H9 (cell line): ENCODE measurements around the gene MAP1LC3B. TPM values are rescaled to one million over a fixed set of nuclear protein-coding genes. Genes with fewer than 3 reads are reported as not detected.
A peak's percentile ranks its signal among the peaks of the same experiment; 100 is the strongest.

Source experiments
- DNase-seq: peaks from one replicate; pipeline ENCODE4 v3.0.0-alpha.2; 2017
- H2AFZ ChIP-seq: one replicate; pipeline ENCODE4 v1.6.1; 2013; ENCODE audit warnings: mild to moderate bottlenecking, low read length, control low read depth, moderate library complexity
- H2AK5ac ChIP-seq: 2 replicates; pipeline ENCODE4 v1.6.1; 2013; ENCODE audit warnings: low read length, control low read depth, mixed read lengths; ENCODE audit not compliant: insufficient read length
- H2BK120ac ChIP-seq: one replicate; pipeline ENCODE4 v1.6.1; 2013; ENCODE audit warnings: low read depth, mild to moderate bottlenecking, low read length, control low read depth, inconsistent platforms; ENCODE audit not compliant: poor library complexity, severe bottlenecking
- H2BK12ac ChIP-seq: 2 replicates; pipeline ENCODE4 v1.6.1; 2013; ENCODE audit warnings: low read length, control low read depth, mixed read lengths, low read depth; ENCODE audit not compliant: insufficient read length
- H2BK15ac ChIP-seq: 2 replicates; pipeline ENCODE4 v1.6.1; 2013; ENCODE audit warnings: low read depth, low read length, control low read depth
- H2BK20ac ChIP-seq: one replicate; pipeline ENCODE4 v1.6.1; 2013; ENCODE audit warnings: low read depth, mild to moderate bottlenecking, low read length, control low read depth, inconsistent platforms; ENCODE audit not compliant: poor library complexity, severe bottlenecking
- H2BK5ac ChIP-seq: 2 replicates; pipeline ENCODE4 v1.6.1; 2013; ENCODE audit warnings: low read length, control low read depth, mixed read lengths; ENCODE audit not compliant: insufficient read length
- H3K14ac ChIP-seq: 2 replicates; pipeline ENCODE4 v1.6.1; 2013; ENCODE audit warnings: low read length, control low read depth; ENCODE audit not compliant: insufficient read depth
- H3K18ac ChIP-seq: 2 replicates; pipeline ENCODE4 v1.6.1; 2013; ENCODE audit warnings: low read depth, mild to moderate bottlenecking, mixed read lengths, low read length, control low read depth; ENCODE audit not compliant: insufficient read length
- H3K23ac ChIP-seq: 2 replicates; pipeline ENCODE4 v1.6.1; 2013; ENCODE audit warnings: low read length, control low read depth, mixed read lengths, low read depth; ENCODE audit not compliant: insufficient read length
- H3K23me2 ChIP-seq: 2 replicates; pipeline ENCODE4 v1.6.1; 2013; ENCODE audit warnings: low read depth, mild to moderate bottlenecking, mixed read lengths, low read length, control low read depth; ENCODE audit not compliant: insufficient read length, poor library complexity, severe bottlenecking
- H3K27ac ChIP-seq: 2 replicates; pipeline ENCODE4 v1.5.1; 2013; ENCODE audit warnings: low read length, control low read depth, mixed read lengths, low read depth; ENCODE audit not compliant: insufficient read length
- H3K27me3 ChIP-seq: 2 replicates; pipeline ENCODE4 v1.6.1; 2013; ENCODE audit warnings: low read length, control low read depth, inconsistent platforms; ENCODE audit not compliant: insufficient read depth
- H3K4ac ChIP-seq: 2 replicates; pipeline ENCODE4 v1.6.1; 2013; ENCODE audit warnings: low read depth, mild to moderate bottlenecking, control low read depth, inconsistent platforms, low read length, moderate library complexity
- H3K4me1 ChIP-seq: 2 replicates; pipeline ENCODE4 v1.6.1; 2013; ENCODE audit warnings: low read length, control low read depth, inconsistent platforms; ENCODE audit not compliant: insufficient read depth
- H3K4me2 ChIP-seq: 2 replicates; pipeline ENCODE4 v1.6.1; 2013; ENCODE audit warnings: low read length, control low read depth, mixed read lengths; ENCODE audit not compliant: insufficient read length, insufficient read depth
- H3K56ac ChIP-seq: 2 replicates; pipeline ENCODE4 v1.6.1; 2013; ENCODE audit warnings: low read depth, mild to moderate bottlenecking, mixed read lengths, low read length, control low read depth; ENCODE audit not compliant: insufficient read length
- H3K79me1 ChIP-seq: 2 replicates; pipeline ENCODE4 v1.6.1; 2013; ENCODE audit warnings: low read depth, mild to moderate bottlenecking, moderate library complexity, low read length, control low read depth, inconsistent platforms; ENCODE audit not compliant: insufficient read depth, poor library complexity, severe bottlenecking
- H3K79me2 ChIP-seq: 2 replicates; pipeline ENCODE4 v1.6.1; 2013; ENCODE audit warnings: low read length, control low read depth, inconsistent platforms; ENCODE audit not compliant: insufficient read depth
- H3K9ac ChIP-seq: 2 replicates; pipeline ENCODE4 v1.6.1; 2013; ENCODE audit warnings: low read length, control low read depth, mixed read lengths; ENCODE audit not compliant: insufficient read length; ENCODE audit errors: extremely low read depth
- H3K9me3 ChIP-seq: one replicate; pipeline ENCODE4 v1.6.1; 2013; ENCODE audit warnings: low read depth, low read length, inconsistent platforms; ENCODE audit not compliant: control insufficient read depth
- H3T11ph ChIP-seq: one replicate; pipeline ENCODE4 v1.6.1; 2013; ENCODE audit warnings: mild to moderate bottlenecking, low read length, control low read depth, inconsistent platforms
- H4K20me1 ChIP-seq: one replicate; pipeline ENCODE4 v1.6.1; 2013; ENCODE audit not compliant: control insufficient read depth, insufficient read length, insufficient read depth
- H4K5ac ChIP-seq: 2 replicates; pipeline ENCODE4 v1.6.1; 2013; ENCODE audit warnings: low read depth, mild to moderate bottlenecking, mixed read lengths, low read length, control low read depth; ENCODE audit not compliant: insufficient read length
- H4K8ac ChIP-seq: replicated peaks from 2 replicates; pipeline ENCODE4 v1.6.1; 2013; ENCODE audit warnings: low read length, control low read depth, mixed read lengths, low read depth; ENCODE audit not compliant: insufficient read length
- H4K91ac ChIP-seq: 2 replicates; pipeline ENCODE4 v1.6.1; 2013; ENCODE audit warnings: low read depth, mild to moderate bottlenecking, moderate library complexity, mixed read lengths, low read length, control low read depth; ENCODE audit not compliant: insufficient read length
- H3K27ac Mint-ChIP-seq, 3 experiments: 2 replicates in 2 of 3; 3 replicates in 1 of 3; pipeline ENCODE4 v1.8.0; 2020 to 2021; ENCODE audit warnings: mixed read lengths in 3 of 3, mild to moderate bottlenecking in 1 of 3, moderate library complexity in 1 of 3
- H3K27me3 Mint-ChIP-seq: 2 replicates; pipeline ENCODE4 v1.8.0; 2021; ENCODE audit warnings: low read depth, mild to moderate bottlenecking, moderate library complexity, mixed read lengths
- H3K36me3 Mint-ChIP-seq, 3 experiments: 2 replicates in 2 of 3; 3 replicates in 1 of 3; pipeline ENCODE4 v1.8.0; 2020 to 2021; ENCODE audit warnings: low read depth in 3 of 3, mixed read lengths in 3 of 3; ENCODE audit not compliant: insufficient read depth in 1 of 3
- H3K4me1 Mint-ChIP-seq, 2 experiments: 2 replicates each; pipeline ENCODE4 v1.8.0; 2020; ENCODE audit warnings: mixed read lengths in 2 of 2
- H3K4me3 Mint-ChIP-seq, 2 experiments: 2 replicates in 1 of 2; 3 replicates in 1 of 2; pipeline ENCODE4 v1.8.0; 2020 to 2021; ENCODE audit warnings: mild to moderate bottlenecking in 2 of 2, mixed read lengths in 2 of 2, moderate library complexity in 1 of 2
- H3K9me3 Mint-ChIP-seq, 2 experiments: 2 replicates in 1 of 2; 3 replicates in 1 of 2; pipeline ENCODE4 v1.8.0; 2020; ENCODE audit warnings: mild to moderate bottlenecking in 2 of 2, mixed read lengths in 2 of 2, moderate library complexity in 1 of 2
- CTCF ChIP-seq: fragments of 200-600 bp; sonication (generic); conservative IDR thresholded peaks from 3 replicates; pipeline ENCODE4 v1.8.0; 2021; ENCODE audit warnings: antibody characterized with exemption, mild to moderate bottlenecking
- WGBS: extraction: QIAGEN DNeasy Blood & Tissue Kit; methylation state at CpG from one replicate; pipeline ENCODE4 v1.1.7; 2013; ENCODE audit warnings: missing lambda C conversion rate, low lambda C conversion rate, mixed read lengths; ENCODE audit not compliant: insufficient read length; ENCODE audit errors: extremely low coverage; 5-methylcytosine and 5-hydroxymethylcytosine counted together
- total RNA-seq: library from RNA; stranded (reverse); gene quantifications from 2 replicates; pipeline ENCODE4 v1.2.1, GENCODE V29; 2021

MAP1LC3B gene
- total RNA-seq, 1 experiment from 2014 or later, result 47.1 TPM

GRCh38 chr16:87367529-87367928, 24.6 kb upstream of the MAP1LC3B start:
- Histone ChIP-seq H3K4me1 (no peaks in the 10 kb centered on the region), H3K18ac (no peak overlapping the region), H3K79me2 (no peaks in the 10 kb centered on the region; the same call in 1 of the 2 replicates), H3K23ac (no peak overlapping the region), H3K14ac (no peak overlapping the region), H2AFZ (no peak overlapping the region), H3K9me3 (no peaks in the 10 kb centered on the region), H3K27me3 (no peaks in the 10 kb centered on the region), H3K4ac (no peak overlapping the region), H3K79me1 (peaks cover 10% of the 10 kb centered on the region), H2AK5ac (no peak overlapping the region), H3K56ac (no peak overlapping the region), H2BK120ac (no peak overlapping the region), H4K8ac (no peak overlapping the region), H3T11ph (no peak overlapping the region), H2BK12ac (no peak overlapping the region), H4K91ac (no peak overlapping the region), H2BK15ac (no peak overlapping the region), H3K9ac (no peak overlapping the region), H3K4me2 (no peak overlapping the region), H2BK5ac (no peak overlapping the region), H4K20me1 (no peaks in the 10 kb centered on the region), H4K5ac (no peak overlapping the region), H3K27ac (no peak overlapping the region), H3K23me2 (no peaks in the 10 kb centered on the region), H2BK20ac (no peak overlapping the region)
- DNase-seq, result no peak
- Mint-ChIP-seq H3K9me3 (no peaks in the 10 kb centered on the region), H3K27me3 (no peaks in the 10 kb centered on the region), H3K4me3 (no peak overlapping the region), H3K27ac (0 out of 7 replicates have a peak overlapping the region, but pooled peaks of 1 of the 3 experiments have one; percentile 37), H3K4me1 (peaks cover 23 to 28% of the 10 kb centered on the region in 2 experiments), H3K36me3 (peaks cover 0 to 7% (median 0%) of the 10 kb centered on the region in 3 experiments; a peak in 3 of 7 replicates)
- no CpG with 5 or more reads among the region's 9 CpGs for WGBS
- no peak for TF ChIP-seq CTCF
